Embryonic facial prominence (tissue), 1 donor: ENCODE measurements around the gene TBC1D14.
A peak's percentile ranks its signal among the peaks of the same experiment; 100 is the strongest.

Source experiments
- DNase-seq: peaks from one replicate; pipeline ENCODE4 v3.0.0-alpha.2; 2016; ENCODE audit errors: extremely low spot score

The TBC1D14 gene

DNA sequence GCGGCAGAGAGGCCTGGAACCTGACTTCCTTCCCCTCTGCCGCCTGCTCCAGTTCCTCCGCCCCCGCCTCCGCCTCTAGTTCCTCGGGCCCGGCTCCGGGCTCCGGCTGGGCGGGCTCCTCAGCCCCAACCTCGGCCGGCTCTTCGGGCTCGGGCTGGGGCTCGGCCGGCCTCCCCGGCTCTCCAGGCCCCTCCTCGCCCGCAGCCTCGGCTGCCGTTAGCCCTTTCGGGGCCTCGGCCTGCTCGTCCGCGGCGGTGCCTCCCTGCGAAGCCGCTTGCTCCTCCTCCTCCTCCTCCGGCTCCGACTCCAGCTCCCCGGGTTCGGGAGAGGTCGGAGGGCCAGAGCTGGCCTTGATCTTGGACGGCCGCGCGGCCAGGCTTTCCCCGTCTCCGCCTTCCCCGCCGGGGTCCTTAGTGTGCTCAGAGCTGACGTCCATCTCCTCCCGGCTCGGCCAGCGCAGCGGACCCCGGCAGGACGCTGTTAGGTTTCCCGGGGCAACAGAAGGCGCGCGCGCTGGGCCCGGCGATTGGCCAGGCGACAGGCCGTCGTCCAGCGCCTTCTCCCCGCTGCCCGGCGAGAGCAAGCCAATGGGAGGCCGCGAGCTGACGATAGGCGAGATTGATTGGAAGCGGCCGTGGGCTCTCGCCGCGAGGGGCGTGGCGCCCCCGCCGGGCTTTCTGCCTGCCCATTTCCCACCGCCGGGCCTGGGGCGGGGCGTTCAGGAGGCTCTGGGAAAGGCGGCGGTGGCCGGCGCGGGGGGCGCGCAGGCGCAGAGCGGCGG is 133.1 kb downstream of the TBC1D14 start:
- DNase-seq: peak; percentile 93

GRCh38 chr4:7043284-7044136 is 133.9 kb downstream of the TBC1D14 start, which contains the start of gene TADA2B:
TADA2B (plus strand) TSS chr4:7043372; CDS start chr4:7043580, 208 bp downstream.
- no peak for DNase-seq

- no peak for DNase-seq
Observed at GRCh38 chr4:7044137-7044930, 134.7 kb downstream of the TBC1D14 start.

GRCh38 chr4:7045553-7045952 is 135.9 kb downstream of the TBC1D14 start:
- no peak for DNase-seq

GRCh38 chr4:7045961-7046921 is 136.6 kb downstream of the TBC1D14 start:
- DNase-seq: no peak

- no peak for DNase-seq
Observed at GRCh38 chr4:7046971-7047370, 137.3 kb downstream of the TBC1D14 start.

DNA sequence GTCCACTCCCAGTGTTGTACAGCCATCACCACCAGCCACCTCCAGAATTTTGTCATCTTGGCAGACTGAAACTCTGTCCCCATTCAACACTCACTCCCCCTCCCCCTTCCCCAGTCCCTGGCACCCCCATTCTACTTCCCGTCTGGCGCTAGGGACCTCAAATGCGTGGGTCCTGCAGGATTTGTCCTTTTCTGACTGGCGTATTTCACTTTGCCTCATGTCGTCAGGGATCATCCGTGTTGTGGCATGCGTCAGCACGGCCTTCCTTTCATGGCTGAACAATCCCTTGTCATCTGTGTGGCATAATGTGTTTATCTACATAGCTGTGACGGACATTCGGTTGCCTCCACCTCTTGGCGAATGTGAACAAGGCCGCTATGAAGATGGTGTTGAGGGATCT is 139.0 kb downstream of the TBC1D14 start:
- DNase-seq: no peak

DNA sequence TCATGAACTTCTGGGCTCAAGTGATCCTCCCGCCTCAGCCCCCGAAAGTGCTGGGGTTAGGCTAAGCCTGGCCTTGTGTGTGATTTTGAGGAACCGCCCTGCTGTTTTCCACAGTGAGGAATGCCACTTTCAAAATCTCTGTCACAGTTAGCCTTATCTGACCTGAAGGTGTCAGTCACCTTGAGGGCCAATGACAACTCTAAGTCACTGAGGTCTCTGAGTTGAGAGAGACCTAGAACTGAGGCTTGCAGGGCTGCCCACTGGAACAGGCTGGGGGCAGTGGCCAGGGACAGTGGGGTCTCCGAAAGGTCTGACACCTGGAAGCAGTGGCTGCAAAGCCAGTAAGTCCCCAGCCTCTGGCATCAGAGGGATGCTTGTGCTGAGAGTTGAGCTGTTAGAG is 139.7 kb downstream of the TBC1D14 start:
- DNase-seq: no peak

- no peak for DNase-seq
Observed at GRCh38 chr4:7049739-7050138, 140.1 kb downstream of the TBC1D14 start.

DNA sequence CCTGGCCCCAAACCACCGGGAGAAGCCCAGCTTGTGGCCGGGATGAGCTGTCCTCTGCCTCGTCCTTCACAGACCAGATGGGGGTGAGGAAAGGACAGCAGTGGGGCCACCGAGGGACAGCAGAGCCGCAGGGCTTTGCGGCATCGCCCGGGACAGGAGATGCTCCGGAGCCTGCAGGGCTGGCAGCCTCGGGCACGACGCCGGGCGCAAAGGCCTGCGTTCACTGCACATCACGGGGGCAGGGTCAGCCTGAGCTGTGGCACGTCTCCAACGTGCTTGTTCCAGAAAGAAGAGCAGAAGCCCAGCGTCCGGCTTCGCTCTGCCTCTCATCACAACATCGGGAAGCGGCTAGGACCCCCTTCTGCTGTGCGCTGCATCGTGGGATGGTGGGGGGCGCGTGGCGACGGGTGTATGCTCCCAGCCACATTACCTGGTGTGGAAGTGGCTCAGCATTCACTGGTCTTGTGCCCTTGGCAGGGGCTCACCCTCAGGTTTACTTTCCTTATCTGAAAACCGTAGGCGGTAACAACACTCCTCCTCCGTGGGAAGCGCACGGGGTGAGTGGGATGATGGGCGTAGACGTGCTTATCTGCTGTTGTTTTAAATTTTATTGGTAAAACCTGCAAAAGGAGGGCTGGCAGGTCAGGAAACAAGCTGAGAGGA is 141.0 kb downstream of the TBC1D14 start:
- no peak for DNase-seq

- no peak for DNase-seq
Observed at GRCh38 chr4:7051144-7051495, 141.5 kb downstream of the TBC1D14 start.

DNA sequence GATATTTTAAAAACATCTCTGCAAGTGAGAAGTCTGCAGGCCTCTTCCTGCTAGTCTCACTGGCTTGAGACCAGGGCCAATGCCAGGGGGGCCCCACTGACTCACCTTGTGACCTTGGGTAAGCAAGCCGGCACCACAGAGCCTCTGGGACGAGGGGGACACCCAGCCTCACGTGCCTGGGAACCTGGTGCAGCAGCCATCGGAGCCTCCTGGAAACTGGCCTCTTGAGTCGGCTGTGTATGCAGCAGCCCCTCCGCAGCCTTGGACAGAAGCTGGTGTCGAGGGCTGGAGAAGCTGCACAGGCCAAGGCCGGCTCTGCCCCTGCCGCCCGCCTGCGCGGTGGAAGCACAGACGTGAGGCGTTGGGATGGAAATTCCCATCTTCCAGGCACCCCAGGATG is 142.3 kb downstream of the TBC1D14 start:
- DNase-seq: no peak

- no peak for DNase-seq
Observed at GRCh38 chr4:7052313-7052712, 142.7 kb downstream of the TBC1D14 start.

DNA sequence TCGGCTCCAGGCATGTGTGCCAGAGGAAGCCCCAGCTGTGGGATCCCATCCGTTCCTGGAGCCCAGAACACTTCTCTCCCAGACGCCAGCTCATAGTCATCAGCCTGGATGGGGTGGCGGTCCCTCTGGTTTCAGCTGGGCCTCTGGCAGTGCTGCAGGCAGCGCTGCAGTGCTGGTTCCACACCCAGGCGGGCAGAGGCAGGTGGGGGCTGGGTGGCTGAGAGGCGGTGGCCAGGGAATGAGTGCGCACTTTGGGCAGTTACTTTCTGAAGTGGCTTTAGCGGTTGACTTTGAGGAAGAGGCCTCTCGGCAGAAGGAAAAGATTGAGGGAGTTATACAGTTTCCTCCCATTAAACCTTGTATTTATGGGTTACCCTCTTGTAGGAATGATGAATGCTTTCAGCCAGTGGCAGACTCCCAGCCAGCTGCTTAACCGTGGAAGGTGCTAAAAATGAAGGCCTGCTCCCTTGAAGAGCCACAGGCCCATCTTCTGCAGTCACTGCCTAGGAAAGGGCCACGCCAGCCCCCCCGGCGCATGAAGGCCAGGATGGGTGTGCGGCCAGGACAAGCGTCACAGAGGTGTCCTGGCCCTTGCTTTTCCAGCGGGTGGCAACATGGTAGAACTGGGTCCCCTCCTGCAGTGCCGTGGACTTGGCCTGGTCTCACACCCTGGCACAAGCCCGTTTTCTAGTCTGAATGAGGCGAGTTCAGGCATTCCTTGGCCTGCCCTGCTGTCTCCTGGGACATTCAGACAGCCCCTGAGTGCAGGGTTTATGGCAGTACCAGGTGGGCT is 143.5 kb downstream of the TBC1D14 start:
- DNase-seq: no peak

DNA sequence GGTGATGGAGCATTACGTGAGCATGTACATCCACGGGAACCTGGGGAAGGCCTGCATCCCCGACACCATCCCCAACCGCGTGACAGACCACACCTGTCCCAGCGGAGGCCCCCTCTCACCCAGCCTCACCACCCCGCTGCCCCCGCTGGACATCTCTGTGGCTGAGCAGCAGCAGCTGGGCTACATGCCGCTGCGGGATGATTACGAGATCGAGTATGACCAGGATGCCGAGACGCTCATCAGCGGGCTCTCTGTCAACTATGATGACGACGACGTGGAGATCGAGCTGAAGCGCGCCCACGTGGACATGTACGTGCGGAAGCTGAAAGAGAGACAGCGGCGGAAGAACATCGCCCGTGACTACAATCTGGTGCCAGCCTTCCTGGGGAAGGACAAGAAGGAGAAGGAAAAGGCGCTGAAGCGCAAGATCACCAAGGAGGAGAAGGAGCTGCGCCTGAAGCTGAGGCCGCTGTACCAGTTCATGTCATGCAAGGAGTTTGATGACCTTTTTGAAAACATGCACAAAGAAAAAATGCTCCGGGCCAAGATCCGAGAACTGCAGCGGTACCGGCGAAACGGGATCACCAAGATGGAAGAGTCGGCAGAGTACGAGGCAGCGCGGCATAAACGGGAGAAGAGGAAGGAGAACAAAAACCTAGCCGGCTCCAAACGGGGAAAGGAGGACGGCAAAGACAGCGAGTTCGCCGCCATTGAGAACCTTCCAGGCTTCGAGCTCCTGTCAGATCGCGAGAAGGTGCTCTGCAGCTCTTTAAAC is 144.7 kb downstream of the TBC1D14 start:
- DNase-seq: no peak

GRCh38 chr4:7055111-7055989 is 145.7 kb downstream of the TBC1D14 start:
- DNase-seq: no peak

DNA sequence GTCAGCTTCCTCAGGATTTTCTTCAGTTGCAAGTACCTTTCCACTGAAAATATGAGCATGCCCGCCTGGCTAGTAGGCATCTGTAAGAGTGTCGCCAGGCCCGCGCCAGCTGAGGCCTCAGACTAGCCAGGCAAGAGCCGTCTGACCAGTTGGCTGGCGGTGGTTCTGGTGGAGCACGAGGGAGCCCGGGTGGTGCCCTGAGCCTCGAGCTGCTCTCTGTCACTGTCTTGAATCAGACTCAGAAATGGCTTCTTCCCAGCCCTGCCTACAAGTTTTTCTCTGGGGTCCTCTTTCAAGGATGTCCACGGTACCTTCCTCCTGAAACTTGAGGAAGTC is 146.3 kb downstream of the TBC1D14 start:
- DNase-seq: no peak

- no peak for DNase-seq
Observed at GRCh38 chr4:7058792-7059191, 149.2 kb downstream of the TBC1D14 start.
